ENCODE data around the gene TMEM179B.

TMEM179B gene

GRCh38 chr11:62832336-62833234, 45.4 kb downstream of the TMEM179B start, which contains the start of gene TEX54:
Gene TEX54, minus strand, starts transcription at chr11:62832841.
- no peak for DNase-seq (ENCODE audit: low spot score)

GRCh38 chr11:62835336-62835735, 48.1 kb downstream of the TMEM179B start:
- no peak for DNase-seq (ENCODE audit: low spot score)

- peak; percentile 93 for DNase-seq (ENCODE audit: low spot score)
These were observed 52.1 kb downstream of the TMEM179B start, which contains the start of gene WDR74 for GRCh38 chr11:62839050-62839945. Gene WDR74, minus strand, starts transcription at chr11:62839590. Its CDS starts 20 bp downstream, at chr11:62839570.

Data from CD4-positive, alpha-beta T cell treated with Interleukin-15 for 4 hours (primary cell).